Coronary artery (tissue), 2 donors: ENCODE results near the gene TTYH3.

Experiments
- DNase-seq: peaks from one replicate; pipeline ENCODE4 v3.0.0-alpha.2; 2017; ENCODE audit warnings: low spot score
- H3K27ac ChIP-seq, 2 donors: fragments of 200-600 bp; sonication (generic); one replicate each; pipeline ENCODE4 v1.5.1; 2016 to 2019
- H3K4me3 ChIP-seq: fragments of 200-600 bp; sonication (generic); 2 replicates; pipeline ENCODE4 v1.5.1; 2016; ENCODE audit warnings: mild to moderate bottlenecking, moderate library complexity
- TF ChIP-seq, protein P1 (sequence below): fragments of 200-600 bp; sonication (generic); IDR thresholded peaks from one replicate; pipeline ENCODE4 v1.5.1; 2019; ENCODE audit warnings: antibody characterized with exemption

The TTYH3 gene

DNA sequence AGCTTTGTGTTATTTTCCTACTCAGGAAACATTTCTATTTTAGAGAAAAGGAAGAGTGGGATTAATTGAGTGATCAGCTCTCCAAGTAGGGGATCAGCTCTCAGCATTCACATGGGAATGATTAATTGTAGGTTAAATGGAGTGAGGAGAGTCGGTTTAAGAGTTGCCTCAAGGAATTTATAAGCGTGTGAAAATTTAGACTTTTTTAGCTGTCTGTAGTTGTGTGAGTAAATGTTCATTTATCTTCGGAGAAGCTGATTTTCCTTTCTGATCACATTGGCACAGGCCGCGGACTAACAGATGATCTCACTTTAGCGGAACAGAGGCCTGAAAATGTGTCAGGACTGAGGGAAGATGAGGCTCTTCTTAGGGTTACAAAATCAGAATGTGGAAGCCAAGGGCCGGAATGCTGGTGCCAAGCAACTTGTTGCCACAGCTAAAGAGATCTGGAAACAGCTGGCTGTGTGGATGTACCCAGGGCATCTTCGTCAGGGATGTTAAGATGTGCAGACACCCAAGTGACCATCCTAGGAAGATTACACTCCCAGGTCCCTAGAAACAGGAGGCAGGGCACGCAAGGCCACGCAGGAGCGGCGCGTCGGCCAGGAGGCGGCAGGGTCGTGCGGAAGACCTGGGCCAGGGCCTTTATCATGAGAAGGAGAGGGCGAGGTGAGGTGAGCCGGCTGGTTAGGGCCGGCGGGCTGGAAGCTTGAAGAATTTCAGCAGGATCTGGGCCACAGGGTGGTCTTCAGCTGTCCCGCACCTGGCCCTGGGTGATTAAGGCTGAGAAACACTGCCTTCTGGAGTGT is 35.1 kb upstream of the TTYH3 start:
- TF ChIP-seq, protein P1, sequence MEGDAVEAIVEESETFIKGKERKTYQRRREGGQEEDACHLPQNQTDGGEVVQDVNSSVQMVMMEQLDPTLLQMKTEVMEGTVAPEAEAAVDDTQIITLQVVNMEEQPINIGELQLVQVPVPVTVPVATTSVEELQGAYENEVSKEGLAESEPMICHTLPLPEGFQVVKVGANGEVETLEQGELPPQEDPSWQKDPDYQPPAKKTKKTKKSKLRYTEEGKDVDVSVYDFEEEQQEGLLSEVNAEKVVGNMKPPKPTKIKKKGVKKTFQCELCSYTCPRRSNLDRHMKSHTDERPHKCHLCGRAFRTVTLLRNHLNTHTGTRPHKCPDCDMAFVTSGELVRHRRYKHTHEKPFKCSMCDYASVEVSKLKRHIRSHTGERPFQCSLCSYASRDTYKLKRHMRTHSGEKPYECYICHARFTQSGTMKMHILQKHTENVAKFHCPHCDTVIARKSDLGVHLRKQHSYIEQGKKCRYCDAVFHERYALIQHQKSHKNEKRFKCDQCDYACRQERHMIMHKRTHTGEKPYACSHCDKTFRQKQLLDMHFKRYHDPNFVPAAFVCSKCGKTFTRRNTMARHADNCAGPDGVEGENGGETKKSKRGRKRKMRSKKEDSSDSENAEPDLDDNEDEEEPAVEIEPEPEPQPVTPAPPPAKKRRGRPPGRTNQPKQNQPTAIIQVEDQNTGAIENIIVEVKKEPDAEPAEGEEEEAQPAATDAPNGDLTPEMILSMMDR: no peak

DNA sequence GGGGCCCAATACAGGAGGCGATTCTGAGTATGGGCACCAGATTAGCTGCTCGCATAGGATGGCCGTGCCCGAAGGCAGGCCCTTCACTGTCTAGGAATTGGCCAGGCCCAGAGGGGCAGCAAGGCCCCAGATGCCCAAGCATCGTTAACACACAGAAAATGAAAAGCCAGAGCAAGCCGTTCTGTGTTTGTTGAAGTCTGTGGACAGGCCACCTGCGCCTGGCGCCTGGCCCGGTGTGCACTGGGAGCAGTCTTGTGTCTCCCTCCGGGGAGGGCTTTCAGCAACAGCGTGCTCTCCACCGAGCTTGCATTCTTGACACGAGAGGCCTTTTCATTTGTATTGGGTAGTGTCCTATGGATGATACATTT is 34.5 kb upstream of the TTYH3 start:
- H3K4me3 ChIP-seq: no peak overlapping the region
- no peak for DNase-seq
- TF ChIP-seq, protein P1: no peak
- H3K27ac ChIP-seq: no peak overlapping the region

More for the DNA sequence above, 35.1 kb upstream of the TTYH3 start:
- no peak overlapping the region for H3K4me3 ChIP-seq
- no peak for DNase-seq
- no peak overlapping the region for H3K27ac ChIP-seq

DNA sequence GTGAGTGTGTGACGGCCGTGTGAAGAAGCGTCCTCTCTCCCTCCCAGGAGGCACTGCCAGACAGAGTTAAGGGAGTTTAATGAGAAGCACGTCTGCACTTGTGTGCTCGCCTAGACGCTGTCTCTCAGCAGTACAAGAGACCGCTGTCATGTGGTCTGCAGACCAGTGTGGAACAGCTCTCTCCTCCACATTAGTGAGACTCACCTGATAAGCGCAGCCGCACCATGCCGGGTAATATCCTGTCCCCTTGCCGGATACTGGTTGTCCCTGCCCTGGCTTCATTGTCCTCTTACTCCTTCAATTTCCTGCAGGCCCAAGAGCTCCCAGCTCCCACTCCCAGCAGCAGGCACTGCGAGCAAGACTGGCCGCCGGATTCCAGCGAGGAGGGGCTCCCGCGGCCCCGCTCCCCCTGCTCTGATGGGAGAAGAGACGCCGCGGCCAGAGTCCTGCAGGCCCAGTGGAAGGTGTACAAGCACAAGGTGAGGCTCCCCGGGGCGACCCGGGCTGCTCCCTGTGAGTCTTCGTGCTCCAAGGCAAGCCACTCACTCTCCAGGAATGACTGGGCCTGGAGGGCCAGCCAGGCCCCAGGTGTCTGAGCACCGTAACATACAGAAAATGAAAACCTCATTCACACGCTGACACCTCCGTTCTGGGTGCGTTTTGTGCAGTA is 33.5 kb upstream of the TTYH3 start:
- Histone ChIP-seq H3K27ac (no peak overlapping the region), H3K4me3 (no peak overlapping the region)
- TF ChIP-seq, protein P1: no peak
- DNase-seq: no peak

DNA sequence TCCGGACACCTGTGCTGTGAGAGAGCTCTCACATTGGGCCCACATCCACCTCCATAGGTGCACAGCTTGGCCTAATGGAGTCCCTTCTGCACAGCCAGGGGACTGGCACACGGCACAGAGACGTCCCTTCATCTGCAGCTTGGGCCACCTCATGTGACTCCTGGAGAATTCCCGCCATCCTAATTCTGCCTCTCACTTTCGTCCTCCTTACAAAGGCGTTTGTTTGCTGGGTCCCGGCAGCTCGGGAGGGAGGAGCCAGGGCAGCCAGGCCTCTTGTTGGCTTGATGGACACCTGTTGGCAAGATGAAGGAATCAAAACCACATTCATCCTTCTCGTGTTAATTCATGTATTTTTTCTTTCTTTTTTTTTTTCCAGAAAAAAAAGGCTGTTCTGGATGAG is 30.7 kb upstream of the TTYH3 start:
- TF ChIP-seq, protein P1: no peak
- Histone ChIP-seq H3K27ac (no peak overlapping the region), H3K4me3 (no peak overlapping the region)
- DNase-seq: no peak

DNA sequence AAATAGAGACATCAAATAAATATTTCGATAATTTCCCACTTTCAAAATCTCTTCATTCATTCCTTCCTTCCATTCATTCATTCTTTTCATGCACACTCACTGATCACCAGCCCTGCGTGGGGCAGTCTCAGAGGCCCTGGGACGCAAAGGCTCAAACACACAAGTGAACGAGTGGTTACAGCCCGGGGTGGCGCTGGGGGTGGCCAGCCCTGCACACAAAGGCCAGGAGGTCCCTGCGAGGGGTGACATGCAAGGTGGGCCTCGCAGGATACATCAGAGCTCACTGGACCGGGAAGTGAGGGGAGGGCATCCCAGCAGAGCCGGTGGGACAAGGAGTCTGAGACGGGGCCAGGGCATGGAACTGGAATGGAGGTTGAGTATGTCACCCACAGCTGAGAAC is 29.9 kb upstream of the TTYH3 start:
- DNase-seq: no peak
- TF ChIP-seq, protein P1: no peak
- Histone ChIP-seq H3K4me3 (no peak overlapping the region), H3K27ac (no peak overlapping the region)

DNA sequence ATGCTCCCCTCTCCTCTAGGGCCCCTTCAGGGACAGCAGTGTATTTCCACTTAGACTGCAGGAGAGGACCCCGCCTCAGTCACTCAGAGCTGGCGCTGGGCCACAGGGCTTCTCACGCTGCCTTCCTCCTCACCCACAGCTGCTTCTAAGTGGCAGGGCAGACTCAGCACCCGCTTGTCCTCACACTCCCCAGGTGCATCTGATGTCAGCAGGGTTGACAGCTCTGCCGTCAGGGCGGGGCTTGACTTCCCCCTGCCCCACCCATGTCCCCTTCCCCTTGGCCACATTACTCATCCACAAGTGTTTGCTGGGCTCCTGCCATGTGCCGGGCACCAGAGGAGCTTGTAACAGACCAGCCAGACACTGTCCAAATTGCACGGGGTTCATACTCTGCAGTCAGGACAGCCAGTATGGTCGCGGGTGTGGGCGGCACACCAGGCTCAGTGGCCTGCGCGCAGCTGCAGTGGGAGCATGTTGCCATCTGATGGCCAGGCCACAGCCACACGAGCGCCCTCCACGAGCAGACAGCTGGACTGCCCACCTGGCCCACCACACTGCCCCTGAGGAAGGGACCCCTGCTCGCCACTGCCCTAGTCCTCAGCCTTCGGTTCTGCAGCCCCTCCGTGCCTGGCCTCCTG is 29.3 kb upstream of the TTYH3 start:
- TF ChIP-seq, protein P1: no peak
- no peak for DNase-seq
- no peak overlapping the region for H3K27ac ChIP-seq
- no peak overlapping the region for H3K4me3 ChIP-seq
